Prostate gland (tissue), 2 donors: ENCODE measurements around the gene PTPRU. TPM values are rescaled to one million over a fixed set of nuclear protein-coding genes. Genes with fewer than 3 reads are reported as not detected.

Source experiments
- DNase-seq: peaks from one replicate; pipeline ENCODE4 v3.0.0-alpha.2; 2019; ENCODE audit warnings: low spot score
- H3K27ac ChIP-seq, 2 donors: fragments of 200-600 bp; sonication (generic); 2 replicates each; pipeline ENCODE4 v1.5.1; 2017 to 2019
- H3K27me3 ChIP-seq: fragments of 200-600 bp; sonication (generic); replicated peaks from 2 replicates; pipeline ENCODE4 v1.5.1; 2019; ENCODE audit not compliant: insufficient read depth
- H3K36me3 ChIP-seq, 2 donors: fragments of 200-600 bp; sonication (generic); 1 replicate in 1 of 2; 2 replicates in 1 of 2; pipeline versions ENCODE4 v1.5.1 to v1.8.1; 2017 to 2019
- H3K4me1 ChIP-seq: fragments of 200-600 bp; sonication (generic); replicated peaks from 2 replicates; pipeline ENCODE4 v1.5.1; 2019
- H3K4me3 ChIP-seq, 2 donors: fragments of 200-600 bp; sonication (generic); 2 replicates each; pipeline ENCODE4 v1.5.1; 2017 to 2019
- H3K9me3 ChIP-seq: fragments of 200-600 bp; sonication (generic); 2 replicates; pipeline ENCODE4 v1.5.1; 2017
- POLR2A ChIP-seq: fragments of 450-650 bp; IDR thresholded peaks from one replicate; pipeline ENCODE4 v1.6.1; 2016; ENCODE audit warnings: antibody characterized with exemption, mild to moderate bottlenecking
- POLR2AphosphoS5 ChIP-seq: sonication (generic); formaldehyde crosslinking; IDR thresholded peaks from one replicate; pipeline ENCODE4 v1.6.1; 2017; ENCODE audit warnings: antibody characterized with exemption
- whole genome bisulfite sequencing: methylation state at CpG from one replicate; pipeline ENCODE4 v1.1.5; 2018; 5-methylcytosine and 5-hydroxymethylcytosine counted together
- intact Hi-C: fragments of 100-400 bp; cut with DNase I; formaldehyde crosslinking; loops from one replicate; pipeline ENCODE4 v1.14.2; 2022
- total RNA-seq, 2 donors: library from RNA; depleted of rRNA; stranded (reverse); fragments of >200 nt; gene quantifications; one replicate each; pipeline ENCODE4 v1.1.0, GENCODE V29; 2016
- TF ChIP-seq, protein P1 (sequence below), 4 experiments: fragments of 200-600 bp in 2 of 4; fragments of 450-650 bp in 2 of 4; sonication (generic) in 2 of 4; IDR thresholded peaks; 1 replicate in 3 of 4; 2 replicates in 1 of 4; pipeline ENCODE4 v1.5.1; 2016 to 2019; ENCODE audit warnings: antibody characterized with exemption in 4 of 4, mild to moderate bottlenecking in 2 of 4, moderate library complexity in 2 of 4

Gene PTPRU
- total RNA-seq, 2 donors from 2014 or later = 49.9 to 60.5 TPM

DNA sequence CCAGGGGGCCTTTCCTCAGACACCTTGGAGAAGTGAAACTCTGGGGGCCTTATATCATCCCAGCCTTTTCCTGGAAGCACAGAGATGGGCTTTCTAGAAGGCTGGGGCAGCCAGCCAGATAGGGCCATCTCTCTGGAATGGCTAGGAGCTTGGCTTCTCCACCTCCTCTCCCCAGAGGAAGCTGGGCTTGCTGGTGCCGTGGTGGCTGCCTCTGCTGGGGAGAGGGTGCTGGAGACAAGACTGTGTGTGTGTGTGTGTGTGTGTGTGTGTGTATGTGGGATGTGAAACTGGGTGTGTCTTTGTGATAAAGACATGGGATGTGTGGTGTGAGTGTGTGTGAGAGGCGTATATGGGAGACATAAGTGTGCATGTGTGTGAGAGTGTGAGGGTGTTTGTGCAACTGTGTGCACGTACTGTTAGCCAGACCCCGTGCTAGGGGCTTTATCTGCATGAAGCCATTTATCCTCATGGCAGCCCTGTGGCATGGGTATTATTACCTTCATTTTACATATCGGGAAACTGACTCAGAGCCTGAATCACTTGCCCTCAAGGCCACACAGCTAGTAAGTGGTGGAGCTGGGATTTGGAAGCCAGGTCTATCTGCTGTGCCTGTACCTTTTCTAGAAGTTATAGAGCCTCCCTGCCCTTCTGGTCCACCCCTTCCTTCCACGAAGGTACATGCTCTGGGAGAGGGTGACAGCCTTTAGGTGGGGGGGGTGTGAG is 44.2 kb downstream of the PTPRU start:
- TF ChIP-seq POLR2A = no peak
- TF ChIP-seq, protein P1, sequence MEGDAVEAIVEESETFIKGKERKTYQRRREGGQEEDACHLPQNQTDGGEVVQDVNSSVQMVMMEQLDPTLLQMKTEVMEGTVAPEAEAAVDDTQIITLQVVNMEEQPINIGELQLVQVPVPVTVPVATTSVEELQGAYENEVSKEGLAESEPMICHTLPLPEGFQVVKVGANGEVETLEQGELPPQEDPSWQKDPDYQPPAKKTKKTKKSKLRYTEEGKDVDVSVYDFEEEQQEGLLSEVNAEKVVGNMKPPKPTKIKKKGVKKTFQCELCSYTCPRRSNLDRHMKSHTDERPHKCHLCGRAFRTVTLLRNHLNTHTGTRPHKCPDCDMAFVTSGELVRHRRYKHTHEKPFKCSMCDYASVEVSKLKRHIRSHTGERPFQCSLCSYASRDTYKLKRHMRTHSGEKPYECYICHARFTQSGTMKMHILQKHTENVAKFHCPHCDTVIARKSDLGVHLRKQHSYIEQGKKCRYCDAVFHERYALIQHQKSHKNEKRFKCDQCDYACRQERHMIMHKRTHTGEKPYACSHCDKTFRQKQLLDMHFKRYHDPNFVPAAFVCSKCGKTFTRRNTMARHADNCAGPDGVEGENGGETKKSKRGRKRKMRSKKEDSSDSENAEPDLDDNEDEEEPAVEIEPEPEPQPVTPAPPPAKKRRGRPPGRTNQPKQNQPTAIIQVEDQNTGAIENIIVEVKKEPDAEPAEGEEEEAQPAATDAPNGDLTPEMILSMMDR (IDR thresholded peaks at IDR 0.05) = no peak
- no peak for TF ChIP-seq POLR2AphosphoS5
- 83% methylated on average over 6 of the region's 6 CpGs for WGBS
- no peak overlapping the region for H3K27ac ChIP-seq
- no peak for DNase-seq
- no peaks in the 10 kb centered on the region for H3K27me3 ChIP-seq
- no peaks in the 10 kb centered on the region for H3K9me3 ChIP-seq
- H3K4me3 ChIP-seq = no peak overlapping the region
- intact Hi-C loops = no loop called here
- H3K36me3 ChIP-seq = peaks cover 0 to 4% of the 10 kb centered on the region in 2 donors
- no peaks in the 10 kb centered on the region for H3K4me1 ChIP-seq

- TF ChIP-seq POLR2AphosphoS5 (no peak), POLR2A (no peak)
- TF ChIP-seq, protein P1 (IDR thresholded peaks at IDR 0.05) = no peak
- Histone ChIP-seq H3K4me3 (no peak overlapping the region), H3K27ac (no peak overlapping the region), H3K36me3 (peaks cover 0 to 4% of the 10 kb centered on the region in 2 donors), H3K4me1 (no peaks in the 10 kb centered on the region), H3K9me3 (no peaks in the 10 kb centered on the region), H3K27me3 (no peaks in the 10 kb centered on the region)
- intact Hi-C loops = no loop called here
- no peak for DNase-seq
- 53% methylated on average over 3 of the region's 3 CpGs for WGBS
These were observed 45.2 kb downstream of the PTPRU start for GRCh38 chr1:29281571-29281970.

- no peaks in the 10 kb centered on the region for H3K4me1 ChIP-seq
- H3K27ac ChIP-seq = no peak overlapping the region
- intact Hi-C loops = no loop called here
- peaks cover 0 to 4% of the 10 kb centered on the region in 2 donors for H3K36me3 ChIP-seq
- no peaks in the 10 kb centered on the region for H3K9me3 ChIP-seq
- 96% methylated on average over 19 of the region's 19 CpGs for WGBS
- no peak for DNase-seq
- TF ChIP-seq POLR2AphosphoS5 (no peak), POLR2A (no peak)
- TF ChIP-seq, protein P1 (IDR thresholded peaks at IDR 0.05) = no peak
- H3K27me3 ChIP-seq = no peaks in the 10 kb centered on the region
- no peak overlapping the region for H3K4me3 ChIP-seq
These were observed 46.0 kb downstream of the PTPRU start for GRCh38 chr1:29282135-29282923.

GRCh38 chr1:29282924-29283803 is 46.8 kb downstream of the PTPRU start:
- no peak overlapping the region for H3K4me3 ChIP-seq
- H3K4me1 ChIP-seq = no peaks in the 10 kb centered on the region
- H3K9me3 ChIP-seq = no peaks in the 10 kb centered on the region
- TF ChIP-seq POLR2A (no peak), POLR2AphosphoS5 (no peak)
- TF ChIP-seq, protein P1 (IDR thresholded peaks at IDR 0.05) = no peak
- H3K27me3 ChIP-seq = no peaks in the 10 kb centered on the region
- intact Hi-C loops = no loop called here
- no peak overlapping the region for H3K27ac ChIP-seq
- WGBS = 48% methylated on average over 16 of the region's 16 CpGs
- H3K36me3 ChIP-seq = peaks cover 0 to 4% of the 10 kb centered on the region in 2 donors
- DNase-seq = no peak
